HG03097 (cell line): Measurements from ENCODE around the gene SRSF2.
"Not testable (repeated sequence)": the region's sequence is repeated elsewhere in the genome, so short reads cannot be mapped to it uniquely, and the experiment has no call there.

ENCODE experiments used
- ATAC-seq: cut with Tn5 transposase; IDR thresholded peaks from one replicate; pipeline ENCODE4 v1.9.1; 2021; ENCODE audit not compliant: unreplicated experiment, low FRiP score

SRSF2 gene

GRCh38 chr17:76722977-76723376 is 14.2 kb downstream of the SRSF2 start:
- not testable (repeated sequence) for ATAC-seq

GRCh38 chr17:76722279-76722678 is 14.9 kb downstream of the SRSF2 start:
- ATAC-seq: no peak

DNA sequence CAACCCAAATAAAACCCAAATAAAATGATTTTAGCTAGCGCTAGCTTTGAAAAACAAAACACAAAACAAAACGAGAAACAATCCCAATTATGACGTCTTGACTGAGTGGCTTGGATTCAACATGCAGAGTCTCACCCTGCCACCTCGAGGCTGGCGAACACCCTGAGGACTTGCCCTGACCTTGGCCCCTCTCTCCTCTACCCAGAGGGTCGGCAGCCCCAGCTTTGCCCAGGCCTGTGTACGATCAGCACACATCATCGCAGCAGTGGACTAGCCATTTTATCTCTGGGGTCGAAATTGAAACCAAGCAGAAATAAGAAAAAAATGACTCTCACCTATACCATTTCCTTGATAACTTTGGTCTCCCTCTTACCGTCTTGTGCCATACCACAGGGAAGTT is 15.7 kb downstream of the SRSF2 start:
- no peak for ATAC-seq

GRCh38 chr17:76720941-76721340 is 16.2 kb downstream of the SRSF2 start:
- no peak for ATAC-seq

GRCh38 chr17:76720211-76720610 is 16.9 kb downstream of the SRSF2 start:
- no peak for ATAC-seq

DNA sequence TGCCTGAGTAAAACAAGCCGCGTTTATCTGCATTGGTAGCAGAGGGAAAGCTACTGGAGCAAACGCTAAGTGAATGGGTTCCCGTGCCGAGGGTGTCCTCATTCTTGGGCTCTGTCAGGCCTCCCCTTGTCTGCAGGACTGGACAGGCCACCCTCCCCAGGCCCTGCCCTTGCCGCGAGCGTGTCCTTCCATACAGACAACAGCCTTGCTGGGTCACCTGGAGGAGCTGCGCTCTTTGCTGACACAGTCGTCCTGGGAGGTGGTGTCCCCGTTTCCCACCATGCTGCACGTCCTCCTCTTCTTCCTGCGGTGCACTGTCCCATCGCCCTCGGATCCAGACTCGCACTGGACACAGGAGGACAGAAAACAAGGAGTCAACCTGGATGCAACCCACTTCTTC is 18.6 kb downstream of the SRSF2 start:
- ATAC-seq: no peak

- no peak for ATAC-seq
Measured at GRCh38 chr17:76716839-76717215, 20.3 kb downstream of the SRSF2 start.

DNA sequence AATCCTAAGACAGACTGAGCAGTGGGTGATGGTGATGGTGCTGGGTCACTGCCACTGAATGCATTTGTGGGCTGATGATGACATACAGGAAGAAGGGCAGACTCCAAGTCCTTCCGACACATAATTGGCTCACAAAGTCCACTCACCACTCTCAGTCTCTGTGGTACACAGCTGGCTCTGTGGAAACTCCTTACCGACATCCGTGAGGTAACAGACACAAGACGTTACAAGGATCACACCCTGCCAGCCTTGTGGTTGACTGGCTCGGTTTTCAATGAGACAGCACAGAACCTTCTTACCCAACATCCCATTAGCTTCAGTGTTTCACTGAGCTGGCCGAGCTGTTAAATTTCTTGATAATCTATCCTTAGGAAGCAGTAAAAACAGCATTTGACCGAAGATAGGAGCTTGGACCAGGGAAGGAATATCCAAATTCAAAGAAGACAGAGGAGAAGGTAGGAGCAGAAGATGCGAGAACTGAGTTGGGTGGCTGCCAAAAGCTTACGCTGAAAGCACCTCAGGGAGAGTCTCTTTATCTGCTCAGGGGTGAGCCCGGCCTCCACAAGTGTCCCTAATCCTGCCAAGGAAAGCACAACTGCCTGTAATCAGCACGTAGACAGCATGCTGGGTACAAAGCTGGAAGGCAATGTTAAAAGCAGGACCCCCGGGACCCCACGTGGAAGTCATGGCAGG is 20.8 kb downstream of the SRSF2 start:
- no peak for ATAC-seq

DNA sequence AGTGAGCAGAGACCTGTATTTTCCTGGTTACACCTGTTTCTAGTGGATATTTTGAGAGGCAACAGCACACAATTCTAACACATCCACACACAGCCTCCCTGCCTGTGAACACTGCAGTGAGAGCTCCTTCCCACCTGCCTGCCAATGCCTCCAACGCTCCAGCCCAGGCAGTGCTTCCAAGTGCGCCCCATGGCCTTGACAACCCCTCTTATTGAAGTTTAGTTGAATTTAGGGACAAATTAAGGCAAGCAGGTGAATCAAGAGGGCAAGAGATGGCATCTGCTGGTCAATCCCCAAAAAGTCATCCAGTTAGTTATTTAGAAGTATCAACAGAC is 21.7 kb downstream of the SRSF2 start:
- ATAC-seq: no peak

DNA sequence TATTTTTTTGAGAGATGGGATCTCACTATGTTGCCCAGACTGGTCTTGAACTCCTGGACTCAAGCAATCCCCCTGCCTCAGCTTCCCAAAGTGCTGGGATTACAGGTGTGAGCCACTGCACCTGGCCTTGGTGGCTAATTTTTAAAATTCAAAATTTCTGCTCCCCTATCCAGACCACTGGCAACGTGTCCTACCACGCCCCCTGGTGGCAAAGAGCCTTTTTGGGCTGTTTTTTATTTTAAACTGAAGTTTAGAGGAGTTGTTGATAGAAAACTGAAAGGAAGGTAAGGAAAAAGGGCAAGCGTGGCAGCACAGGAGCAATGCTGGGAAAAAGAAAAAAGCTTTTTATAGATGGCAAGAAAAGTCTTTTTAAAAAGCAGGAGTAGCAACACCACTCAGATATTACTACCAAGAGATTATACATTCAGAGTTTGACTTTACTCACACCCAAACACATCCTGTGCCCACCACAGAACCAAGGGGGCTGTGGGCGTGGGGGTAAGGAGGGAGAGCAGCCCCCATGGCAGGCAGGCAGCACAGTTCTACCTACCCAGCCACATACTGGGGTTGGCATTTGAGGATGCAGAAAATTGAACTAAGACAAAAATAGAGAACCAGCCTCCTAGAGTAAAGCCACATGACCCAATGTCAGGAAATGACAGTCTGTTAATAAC is 22.2 kb downstream of the SRSF2 start:
- ATAC-seq: no peak

GRCh38 chr17:76714336-76714735 is 22.8 kb downstream of the SRSF2 start:
- ATAC-seq: no peak

DNA sequence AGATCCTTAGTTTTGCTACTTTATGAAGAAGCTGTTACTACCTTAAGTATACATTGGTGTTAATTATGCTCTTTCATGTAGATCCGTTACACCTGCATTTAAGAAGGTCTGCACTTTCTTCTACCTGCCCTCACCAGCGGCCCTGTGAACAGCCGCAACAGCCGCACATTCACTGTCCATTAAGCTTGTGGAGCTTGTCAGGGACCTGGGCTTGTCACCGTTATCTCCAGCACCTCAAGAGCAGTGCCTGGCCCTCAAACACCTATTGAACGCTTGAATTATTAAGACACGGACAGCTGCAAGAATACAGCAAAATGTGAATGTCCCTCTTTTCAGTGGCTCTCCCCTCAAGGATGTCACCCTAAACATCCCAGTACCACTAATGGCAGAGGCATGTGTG is 23.4 kb downstream of the SRSF2 start:
- ATAC-seq: no peak

GRCh38 chr17:76712321-76712720 is 24.8 kb downstream of the SRSF2 start:
- not testable (repeated sequence) for ATAC-seq

GRCh38 chr17:76710863-76711611 is 26.1 kb downstream of the SRSF2 start, which contains the start of gene MXRA7:
Gene MXRA7, minus strand, starts transcription at chr17:76710965. Its CDS starts 19 bp downstream, at chr17:76710946.
- ATAC-seq: no peak

DNA sequence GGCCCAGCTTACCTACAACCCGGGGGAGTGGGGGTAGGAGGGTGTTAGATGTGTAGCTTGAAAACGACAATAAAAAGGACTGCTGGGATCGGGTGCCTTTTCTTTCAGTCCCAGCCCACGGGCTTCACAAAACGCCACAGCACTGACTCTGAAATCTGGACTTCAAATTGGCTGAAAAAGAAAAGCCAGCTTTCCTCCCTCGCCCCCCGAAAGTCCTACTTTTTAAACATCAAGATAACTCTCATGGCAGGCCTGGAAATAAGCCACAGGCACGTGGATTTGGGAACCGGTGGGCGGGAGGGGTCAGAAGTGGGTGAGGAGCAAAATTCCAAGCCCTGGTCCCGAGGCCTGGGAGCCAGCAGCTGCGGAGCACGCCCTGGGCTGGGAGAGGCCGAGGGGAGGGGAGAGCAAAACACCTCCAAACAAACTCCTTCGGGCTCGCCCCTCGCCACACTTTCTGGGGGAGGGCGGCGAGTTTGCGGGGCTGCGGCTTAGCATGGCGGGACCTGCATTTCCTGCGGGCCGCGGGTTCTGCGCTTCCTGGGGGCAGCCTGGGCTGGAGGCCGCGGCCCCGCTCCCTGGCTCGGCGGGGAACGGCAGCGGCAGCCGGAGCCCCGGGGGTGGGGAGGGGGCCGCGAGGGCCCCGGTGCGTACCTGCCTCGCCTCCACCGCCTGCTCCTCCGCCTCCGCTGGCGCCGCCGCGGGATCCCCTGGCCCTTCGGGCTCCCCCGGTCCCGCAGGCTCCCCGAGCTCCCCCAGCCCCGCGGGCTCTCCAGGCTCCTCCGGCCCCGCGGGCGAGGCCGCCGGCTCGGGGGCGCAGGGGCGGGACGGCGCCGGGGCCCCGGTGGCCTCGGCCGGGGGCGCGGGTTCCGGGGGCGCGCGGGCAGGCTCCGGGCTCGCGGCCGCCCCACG is 26.9 kb downstream of the SRSF2 start:
- not testable (repeated sequence) for ATAC-seq

DNA sequence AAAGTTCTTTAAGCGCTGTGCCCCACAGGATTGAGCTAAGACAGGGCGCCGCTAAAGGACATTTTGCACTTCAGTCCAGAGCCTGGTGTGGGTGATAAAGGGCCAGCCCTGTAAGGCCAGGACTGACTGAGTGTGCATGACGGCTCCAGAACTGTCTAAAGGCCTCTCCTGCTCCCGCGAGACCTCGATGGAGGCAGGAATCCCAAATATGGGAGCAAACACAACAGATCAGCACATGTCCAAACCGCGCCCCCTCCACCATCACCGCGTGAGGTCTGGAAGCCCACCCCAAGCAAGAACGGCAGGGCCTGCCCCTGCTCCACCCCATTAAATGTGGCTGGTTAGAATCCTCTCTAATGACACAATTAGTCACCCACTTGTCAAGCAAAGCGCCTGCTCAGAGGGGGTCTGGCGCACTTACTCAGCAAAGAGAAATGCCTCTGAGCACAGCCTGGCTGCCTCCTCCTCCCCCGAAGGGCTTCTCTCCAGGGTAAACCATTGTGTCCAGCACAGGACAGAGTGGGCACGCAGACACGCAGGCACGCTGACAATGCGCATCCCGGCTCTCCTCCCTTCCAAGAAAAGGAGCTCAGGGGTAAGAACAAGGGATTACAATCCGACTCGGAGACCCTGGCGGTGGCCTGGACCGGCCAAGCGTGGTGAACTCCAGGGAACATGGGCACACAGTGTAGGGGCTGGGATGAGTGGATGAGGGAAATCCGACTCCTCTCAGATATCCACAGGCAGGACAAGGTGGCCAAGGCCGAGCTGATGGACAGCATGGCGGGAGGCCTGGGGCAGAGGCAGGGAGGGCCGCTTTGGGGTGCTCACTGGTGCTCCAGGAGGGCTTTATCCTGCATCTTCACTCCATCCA is 27.8 kb downstream of the SRSF2 start:
- no peak for ATAC-seq

DNA sequence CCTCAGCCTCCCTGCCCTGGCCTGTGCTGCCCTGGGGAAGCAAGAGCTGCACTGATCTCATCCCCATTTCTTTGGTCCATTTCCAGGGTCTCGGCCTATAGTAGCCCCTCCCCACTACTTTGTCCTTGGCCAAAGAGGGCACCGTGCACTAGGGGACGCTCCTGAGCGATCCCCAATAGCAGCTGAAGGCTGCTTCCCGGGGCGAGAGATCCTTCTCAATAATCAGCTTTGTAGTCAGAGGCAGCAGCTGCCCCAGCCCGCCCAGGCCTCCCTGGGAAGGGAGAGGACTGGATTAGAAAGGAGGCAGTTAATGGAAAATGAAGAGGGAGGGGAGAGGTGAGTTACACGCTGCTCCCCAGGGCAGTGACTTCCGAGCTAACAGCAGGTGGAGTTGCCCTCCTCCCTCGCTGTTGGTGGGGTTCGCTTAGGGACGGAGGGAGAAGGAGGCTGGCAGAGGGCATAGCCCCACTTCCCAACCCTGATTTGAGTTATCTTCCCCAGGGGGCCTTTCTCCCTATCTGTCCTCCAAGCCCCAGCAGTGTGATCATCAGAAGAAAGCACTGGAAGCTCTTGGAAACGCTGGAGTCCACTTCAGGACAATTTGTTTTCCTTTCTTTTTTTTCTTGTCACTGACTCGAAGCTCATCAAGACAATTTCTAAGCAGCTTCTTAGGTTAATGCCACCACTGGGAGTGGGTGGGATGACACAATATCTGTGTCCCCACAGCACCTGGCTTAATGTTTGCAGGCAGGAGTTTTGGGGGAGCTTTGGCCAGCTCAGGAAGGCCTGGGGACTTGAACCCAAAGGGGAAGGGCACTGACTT is 28.9 kb downstream of the SRSF2 start:
- no peak for ATAC-seq

- no peak for ATAC-seq
Measured at GRCh38 chr17:76706817-76707216, 30.3 kb downstream of the SRSF2 start.

DNA sequence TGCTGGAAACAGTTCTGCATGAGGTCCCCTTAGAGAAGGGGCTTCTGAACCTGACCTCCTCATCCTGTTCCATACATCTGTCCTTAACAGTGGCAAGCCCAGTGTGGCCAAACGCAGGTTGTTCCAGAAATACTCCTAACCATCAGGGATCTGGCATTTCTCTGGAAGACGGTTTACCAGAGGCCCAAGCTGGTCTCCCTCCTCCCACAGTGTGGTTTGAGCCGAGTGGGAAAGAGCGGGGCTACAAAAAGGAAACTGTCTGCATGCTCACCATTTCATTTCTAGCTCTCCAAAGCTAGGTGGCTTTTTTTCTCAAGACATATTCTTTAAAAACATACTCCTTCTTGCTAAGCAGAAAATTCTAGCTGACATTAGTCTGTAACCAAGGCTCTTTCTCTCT is 32.3 kb downstream of the SRSF2 start:
- ATAC-seq: no peak
